ENCODE measurements around the gene FUT3.

- TF ChIP-seq CTCF (IDR thresholded peaks at IDR 0.05) (no peak), ZFX (IDR thresholded peaks at IDR 0.05; ENCODE audit: borderline replicate concordance) (no peak)
Observed at GRCh38 chr19:5825178-5825577, 26.1 kb downstream of the FUT3 start.
